ENCODE measurements around the gene TFF3.

GRCh38 chr21:42320791-42321190 lies 5.6 kb upstream of the TFF3 start:
- TF ChIP-seq EZH2 (IDR thresholded peaks at IDR 0.05; ENCODE audit: insufficient read depth, poor library complexity, severe bottlenecking), result no peak
- no peak for TF ChIP-seq EZH2phosphoT487 (IDR thresholded peaks at IDR 0.05; ENCODE audit: insufficient read depth, low read depth)
